HUES6 (cell line): ENCODE results near the gene CEMIP.

ENCODE experiments used
- H3K27ac ChIP-seq: 2 replicates; pipeline ENCODE4 v1.7.0; 2013; ENCODE audit warnings: low read depth, mild to moderate bottlenecking, low read length, inconsistent platforms
- H3K27me3 ChIP-seq: 2 replicates; pipeline ENCODE4 v1.6.1; 2013; ENCODE audit warnings: low read length; ENCODE audit not compliant: control insufficient read depth, insufficient read depth
- H3K36me3 ChIP-seq: 2 replicates; pipeline ENCODE4 v1.6.1; 2013; ENCODE audit warnings: low read length; ENCODE audit not compliant: control insufficient read depth, insufficient read depth
- H3K4me1 ChIP-seq: 2 replicates; pipeline ENCODE4 v1.6.1; 2013; ENCODE audit warnings: low read length; ENCODE audit not compliant: control insufficient read depth, insufficient read depth
- H3K4me3 ChIP-seq: 2 replicates; pipeline ENCODE4 v1.5.1; 2013; ENCODE audit warnings: low read depth, low read length
- H3K9ac ChIP-seq: one replicate; pipeline ENCODE4 v1.6.1; 2013; ENCODE audit warnings: mild to moderate bottlenecking, low read length
- H3K9me3 ChIP-seq: 2 replicates; pipeline ENCODE4 v1.6.1; 2013; ENCODE audit warnings: low read depth, low read length; ENCODE audit not compliant: control insufficient read depth, insufficient read depth

The CEMIP gene

DNA sequence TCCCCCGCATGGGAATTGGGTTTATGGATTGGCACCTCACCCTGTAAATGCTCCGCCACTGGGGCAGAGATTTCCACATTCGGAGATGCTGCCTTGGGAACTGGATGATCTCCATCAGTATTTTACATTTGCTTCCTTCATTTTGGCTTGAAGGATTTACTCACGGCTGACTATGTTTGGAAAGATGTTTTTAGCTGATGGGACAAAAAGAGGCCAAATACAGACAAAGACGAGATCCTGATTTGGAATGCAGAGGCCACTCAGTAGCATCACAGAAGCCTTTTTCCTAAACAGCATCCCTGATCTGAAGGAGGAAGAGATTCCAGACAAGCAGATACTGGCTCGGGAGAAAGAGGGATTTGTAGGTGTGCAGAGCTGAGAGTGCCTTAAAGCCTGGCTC, 133.5 kb downstream of the CEMIP start:
- Histone ChIP-seq H3K36me3 (no peaks in the 10 kb centered on the region), H3K4me3 (no peak overlapping the region), H3K9ac (no peak overlapping the region), H3K27me3 (no peaks in the 10 kb centered on the region), H3K9me3 (no peaks in the 10 kb centered on the region; the same call in 1 of the 2 replicates), H3K4me1 (peaks cover 8% of the 10 kb centered on the region; the same call in 1 of the 2 replicates), H3K27ac (no peak overlapping the region)

DNA sequence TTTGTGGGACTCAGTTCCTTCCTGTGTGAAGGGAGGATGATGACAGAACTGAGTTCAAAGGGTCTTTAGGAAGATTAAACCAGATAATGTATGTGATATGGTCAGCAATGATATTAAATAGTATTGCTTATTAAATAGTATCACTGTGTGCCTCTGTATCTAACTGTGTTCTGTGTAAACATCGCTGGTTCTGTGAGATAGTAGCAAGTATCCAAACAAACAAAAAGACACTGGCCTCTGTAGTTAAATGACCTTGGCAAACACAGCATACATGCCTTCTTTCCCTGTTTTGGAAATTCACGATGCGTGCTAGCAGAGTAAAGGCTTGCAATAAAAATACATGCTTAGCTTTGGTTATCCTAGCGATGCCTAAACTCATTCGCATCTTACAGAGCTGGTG, 134.4 kb downstream of the CEMIP start:
- Histone ChIP-seq H3K36me3 (no peaks in the 10 kb centered on the region), H3K27me3 (no peaks in the 10 kb centered on the region), H3K9me3 (no peaks in the 10 kb centered on the region; the same call in 1 of the 2 replicates), H3K9ac (no peak overlapping the region), H3K4me1 (peaks cover 8% of the 10 kb centered on the region; the same call in 1 of the 2 replicates), H3K4me3 (no peak overlapping the region), H3K27ac (no peak overlapping the region)

DNA sequence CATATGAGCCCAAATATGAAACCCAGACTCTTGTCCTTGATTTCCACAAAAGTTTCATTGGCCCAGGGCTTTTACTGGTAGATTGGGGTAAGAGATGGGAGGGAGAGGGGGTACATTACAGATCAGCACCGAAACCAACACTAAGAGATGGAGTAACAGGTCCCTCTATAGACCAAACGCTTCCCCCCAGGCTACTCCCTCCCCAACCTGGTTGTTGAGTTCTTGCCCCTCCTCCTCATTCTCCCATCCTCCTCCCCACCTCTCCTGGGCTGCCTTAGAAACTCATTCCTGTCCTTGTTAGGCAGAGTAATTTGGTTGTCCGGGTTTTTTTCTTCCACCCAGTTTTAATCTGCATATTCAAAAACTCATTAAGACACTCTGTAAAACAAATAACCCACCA, 136.3 kb downstream of the CEMIP start:
- no peak overlapping the region for H3K9ac ChIP-seq
- no peak overlapping the region for H3K4me3 ChIP-seq
- H3K36me3 ChIP-seq, result no peaks in the 10 kb centered on the region
- no peaks in the 10 kb centered on the region for H3K9me3 ChIP-seq
- no peaks in the 10 kb centered on the region for H3K27me3 ChIP-seq
- peaks cover 8% of the 10 kb centered on the region; the same call in 1 of the 2 replicates for H3K4me1 ChIP-seq
- H3K27ac ChIP-seq, result no peak overlapping the region

DNA sequence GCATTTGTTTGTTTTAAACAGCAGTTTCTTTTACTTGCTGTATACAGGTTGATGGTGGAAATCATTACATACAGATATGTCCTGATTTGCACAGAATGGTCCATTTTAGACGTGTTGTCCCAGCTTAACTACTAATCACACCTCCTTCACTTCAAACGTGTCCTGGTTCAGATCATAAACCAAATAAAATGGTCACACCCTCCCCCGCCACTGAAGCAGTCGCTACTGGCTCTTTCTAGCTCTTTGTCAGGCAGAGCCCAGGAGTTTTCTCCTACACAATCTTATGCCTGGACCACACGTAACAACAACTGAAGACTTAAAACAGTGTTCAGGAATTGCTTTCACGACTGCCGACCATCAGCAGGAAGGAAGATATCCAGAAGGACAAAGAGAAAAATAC, 136.9 kb downstream of the CEMIP start:
- peaks cover 8% of the 10 kb centered on the region; the same call in 1 of the 2 replicates for H3K4me1 ChIP-seq
- H3K27ac ChIP-seq, result no peak overlapping the region
- no peak overlapping the region for H3K9ac ChIP-seq
- no peaks in the 10 kb centered on the region for H3K36me3 ChIP-seq
- no peaks in the 10 kb centered on the region for H3K27me3 ChIP-seq
- no peaks in the 10 kb centered on the region for H3K9me3 ChIP-seq
- no peak overlapping the region for H3K4me3 ChIP-seq

DNA sequence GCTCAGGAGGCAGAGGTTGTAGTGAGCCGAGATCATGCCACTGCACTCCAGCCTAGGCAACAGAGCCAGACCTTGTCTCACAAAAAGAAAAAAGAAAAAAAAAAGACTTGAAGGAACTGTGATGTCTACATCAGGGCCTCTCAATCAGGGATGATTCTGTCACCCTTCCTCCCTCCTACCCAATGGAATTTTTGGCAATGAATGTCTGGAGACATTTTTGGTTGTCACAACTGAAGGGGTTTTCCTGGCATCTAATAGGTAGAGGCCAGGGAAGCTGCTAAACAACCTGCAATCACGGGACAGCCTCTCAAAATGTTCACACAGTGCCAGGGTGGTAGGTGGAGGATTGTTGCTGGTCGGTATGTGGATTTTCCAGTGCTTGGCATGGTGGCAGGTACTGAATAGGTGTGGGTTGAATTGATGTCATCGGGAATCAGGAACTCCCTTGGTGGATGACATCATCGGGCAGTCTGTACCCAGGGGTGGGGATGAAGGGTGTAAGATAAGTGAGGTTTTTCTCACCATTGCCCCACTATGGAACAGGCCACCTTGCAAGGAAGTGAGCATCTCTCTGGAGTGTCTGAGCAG, 139.1 kb downstream of the CEMIP start:
- no peak overlapping the region for H3K9ac ChIP-seq
- H3K27me3 ChIP-seq, result no peaks in the 10 kb centered on the region
- no peaks in the 10 kb centered on the region for H3K9me3 ChIP-seq
- H3K4me3 ChIP-seq, result no peak overlapping the region
- no peak overlapping the region for H3K27ac ChIP-seq
- H3K36me3 ChIP-seq, result no peaks in the 10 kb centered on the region
- H3K4me1 ChIP-seq, result peaks cover 8% of the 10 kb centered on the region; the same call in 1 of the 2 replicates

DNA sequence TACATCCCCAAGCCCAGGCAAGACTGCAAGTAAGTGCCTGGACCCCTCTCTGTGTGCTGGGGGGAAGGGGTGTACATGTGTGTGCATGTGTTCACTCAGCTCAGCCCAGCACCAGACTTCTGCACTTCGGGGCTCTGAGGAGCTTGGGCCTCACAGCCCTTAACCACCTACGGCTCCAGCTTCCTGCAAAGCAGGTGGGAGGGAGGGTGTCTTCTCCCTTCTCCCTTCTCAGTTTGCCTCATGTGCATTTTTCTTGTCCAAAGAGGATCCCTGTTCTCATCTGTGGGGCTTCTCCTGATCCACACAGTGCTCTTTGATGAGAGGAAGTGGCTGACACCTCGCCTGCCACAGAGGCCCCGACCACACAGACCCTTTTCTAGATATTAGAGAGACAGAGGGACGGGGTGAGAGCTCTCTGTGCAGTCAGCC, 141.1 kb downstream of the CEMIP start:
- Histone ChIP-seq H3K4me3 (no peak overlapping the region), H3K9me3 (no peaks in the 10 kb centered on the region), H3K9ac (no peak overlapping the region), H3K4me1 (peaks cover 8% of the 10 kb centered on the region; the same call in 1 of the 2 replicates), H3K36me3 (no peaks in the 10 kb centered on the region), H3K27me3 (no peaks in the 10 kb centered on the region), H3K27ac (no peak overlapping the region)

DNA sequence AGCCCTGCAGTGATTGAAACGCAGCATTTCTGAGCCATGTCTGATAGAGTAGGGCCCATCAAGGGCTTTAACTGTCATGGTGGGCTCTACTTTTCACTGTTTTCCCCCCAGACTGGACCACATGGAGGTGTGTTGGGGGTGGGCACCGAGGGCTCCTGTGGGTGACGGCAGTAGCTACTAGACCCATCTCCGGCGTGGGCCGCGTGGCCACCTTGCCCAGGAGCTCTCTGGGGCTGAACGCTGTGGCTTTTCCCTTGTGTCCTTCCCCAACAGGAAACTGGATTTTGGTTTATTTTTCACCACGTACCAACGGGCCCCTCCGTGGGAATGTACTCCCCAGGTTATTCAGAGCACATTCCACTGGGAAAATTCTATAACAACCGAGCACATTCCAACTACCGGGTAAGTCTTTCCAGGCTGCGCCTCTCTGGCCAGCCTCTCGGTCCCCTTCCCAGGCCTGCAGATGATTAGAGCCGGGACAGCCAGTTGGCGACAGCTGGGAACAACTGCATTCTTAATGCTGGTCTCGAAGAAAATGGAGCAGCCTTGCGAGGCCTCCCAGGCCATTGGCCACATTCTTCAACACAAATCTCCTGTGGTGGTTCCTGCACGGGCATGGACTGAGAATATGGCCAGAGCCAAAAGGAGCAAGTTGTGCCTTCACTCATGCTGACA, 142.7 kb downstream of the CEMIP start:
- H3K27me3 ChIP-seq, result no peaks in the 10 kb centered on the region
- H3K36me3 ChIP-seq, result no peaks in the 10 kb centered on the region
- H3K4me3 ChIP-seq, result no peak overlapping the region
- H3K9ac ChIP-seq, result no peak overlapping the region
- no peak overlapping the region for H3K27ac ChIP-seq
- H3K4me1 ChIP-seq, result no peaks in the 10 kb centered on the region
- no peaks in the 10 kb centered on the region for H3K9me3 ChIP-seq

DNA sequence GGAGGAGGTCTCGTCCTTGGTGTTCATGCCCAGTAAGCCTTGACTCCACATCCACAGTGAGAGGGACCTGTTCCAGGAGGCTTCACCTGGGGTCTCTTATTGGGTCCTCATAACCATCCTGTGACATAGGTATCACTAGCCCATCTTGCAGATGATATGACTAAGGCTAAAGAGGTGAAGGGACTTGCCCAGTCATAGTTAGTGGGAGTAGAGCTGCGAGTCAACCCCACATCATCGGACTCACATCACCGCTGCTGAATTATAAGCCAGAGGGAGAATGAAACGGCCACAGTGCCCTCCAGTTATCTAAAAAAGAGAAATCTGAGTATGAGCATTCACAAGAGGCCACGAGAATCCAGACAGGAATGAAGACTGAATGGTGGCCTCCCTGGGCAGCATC, 144.5 kb downstream of the CEMIP start:
- H3K27ac ChIP-seq, result no peak overlapping the region
- H3K4me3 ChIP-seq, result no peak overlapping the region
- no peaks in the 10 kb centered on the region for H3K36me3 ChIP-seq
- 0 out of 2 replicates have a peak, but pooled peaks cover 4% of the 10 kb centered on the region for H3K9me3 ChIP-seq
- no peaks in the 10 kb centered on the region for H3K27me3 ChIP-seq
- no peak overlapping the region for H3K9ac ChIP-seq
- no peaks in the 10 kb centered on the region for H3K4me1 ChIP-seq

DNA sequence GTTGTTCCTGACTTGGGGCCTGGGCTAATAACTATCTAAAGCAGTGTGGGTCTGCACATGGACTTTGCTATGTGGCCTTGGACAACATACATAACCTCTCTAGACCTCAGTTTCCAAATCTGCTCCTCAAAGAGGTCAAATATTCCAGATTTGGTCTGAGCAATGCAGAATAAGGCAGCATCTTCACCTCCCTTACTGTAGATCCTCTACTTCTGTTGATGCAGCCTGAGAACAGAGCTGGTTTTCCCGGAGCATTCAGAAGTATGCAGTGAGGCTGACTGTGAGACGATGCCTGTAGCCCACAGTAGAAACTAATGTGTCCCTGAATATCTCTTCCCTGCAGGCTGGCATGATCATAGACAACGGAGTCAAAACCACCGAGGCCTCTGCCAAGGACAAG, 145.1 kb downstream of the CEMIP start:
- H3K27ac ChIP-seq, result no peak overlapping the region
- H3K36me3 ChIP-seq, result no peaks in the 10 kb centered on the region
- H3K27me3 ChIP-seq, result no peaks in the 10 kb centered on the region
- H3K4me1 ChIP-seq, result no peaks in the 10 kb centered on the region
- no peak overlapping the region for H3K9ac ChIP-seq
- 0 out of 2 replicates have a peak, but pooled peaks cover 4% of the 10 kb centered on the region for H3K9me3 ChIP-seq
- H3K4me3 ChIP-seq, result no peak overlapping the region

DNA sequence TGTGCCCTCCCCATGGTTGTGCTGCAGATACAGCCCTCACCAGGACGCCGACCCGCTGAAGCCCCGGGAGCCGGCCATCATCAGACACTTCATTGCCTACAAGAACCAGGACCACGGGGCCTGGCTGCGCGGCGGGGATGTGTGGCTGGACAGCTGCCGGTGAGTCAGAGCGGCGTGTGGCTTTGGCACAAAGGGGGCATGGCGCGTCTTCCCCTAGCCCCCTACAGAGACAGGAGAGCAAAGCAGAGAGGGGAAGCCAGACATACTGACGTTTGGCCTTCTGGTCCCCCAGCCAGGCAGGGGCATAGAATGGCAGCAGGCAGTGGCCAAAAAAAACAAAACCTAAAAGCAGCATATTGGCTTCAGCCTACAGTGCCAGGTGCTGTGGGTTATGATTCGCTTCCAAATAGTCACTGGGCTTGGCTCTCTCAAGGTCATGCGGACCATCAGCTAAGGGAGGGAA, 146.5 kb downstream of the CEMIP start:
- Histone ChIP-seq H3K9me3 (0 out of 2 replicates have a peak, but pooled peaks cover 4% of the 10 kb centered on the region), H3K9ac (no peak overlapping the region), H3K4me1 (no peaks in the 10 kb centered on the region), H3K27ac (no peak overlapping the region), H3K4me3 (no peak overlapping the region), H3K36me3 (no peaks in the 10 kb centered on the region), H3K27me3 (no peaks in the 10 kb centered on the region)

DNA sequence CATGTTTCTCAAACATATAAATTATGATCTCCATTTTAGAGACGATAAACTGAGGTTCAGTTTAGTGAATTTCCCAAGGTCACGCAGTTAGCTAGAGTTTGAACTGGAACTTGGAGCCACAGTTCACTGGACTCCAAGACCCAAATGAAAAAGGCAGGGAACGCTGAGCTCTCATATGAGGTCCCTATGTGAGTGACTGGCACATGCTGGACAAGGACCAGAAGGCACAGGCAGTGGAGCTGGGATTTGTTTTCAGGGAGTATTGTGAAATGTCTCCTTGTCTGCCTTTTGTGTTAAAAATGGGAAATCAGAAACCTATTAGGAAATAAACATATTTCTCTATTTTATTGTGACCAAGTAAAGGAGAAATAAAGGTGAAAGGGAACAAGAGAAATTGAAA, 147.0 kb downstream of the CEMIP start:
- no peaks in the 10 kb centered on the region for H3K36me3 ChIP-seq
- no peak overlapping the region for H3K9ac ChIP-seq
- no peaks in the 10 kb centered on the region for H3K4me1 ChIP-seq
- no peak overlapping the region for H3K27ac ChIP-seq
- H3K9me3 ChIP-seq, result 0 out of 2 replicates have a peak, but pooled peaks cover 4% of the 10 kb centered on the region
- H3K4me3 ChIP-seq, result no peak overlapping the region
- H3K27me3 ChIP-seq, result no peaks in the 10 kb centered on the region
